Measurements from ENCODE around the gene KSR2. TPM values are rescaled to one million over a fixed set of nuclear protein-coding genes. Genes with fewer than 3 reads are reported as not detected.

The KSR2 gene
- total RNA-seq, 1 experiment from 2014 or later = 1.3 TPM

- peaks cover 2% of the 10 kb centered on the region; the same call in 1 of the 2 replicates for H3K4me1 ChIP-seq (ENCODE audit: insufficient read depth, low read length)
- no peak overlapping the region for H3K4ac ChIP-seq (ENCODE audit: low read depth, low read length)
- no peaks in the 10 kb centered on the region for H3K79me2 ChIP-seq (ENCODE audit: insufficient read depth, low read length)
- H2AK5ac ChIP-seq (ENCODE audit: insufficient read length, low read length) = no peak overlapping the region
- no peak for DNase-seq
- no peak overlapping the region for H2BK12ac ChIP-seq (ENCODE audit: insufficient read length, low read depth, low read length)
- H3K9ac ChIP-seq (ENCODE audit: extremely low read depth, insufficient read length, low read length) = no peak overlapping the region
- no peaks in the 10 kb centered on the region for H4K20me1 ChIP-seq (ENCODE audit: control insufficient read depth, insufficient read depth, insufficient read length)
- Mint-ChIP-seq H3K36me3 (ENCODE audit: insufficient read depth in 1 of 3, low read depth in 3 of 3) (no peaks in the 10 kb centered on the region), H3K9me3 (no peaks in the 10 kb centered on the region), H3K27ac (no peak overlapping the region), H3K4me1 (peaks cover 2 to 4% of the 10 kb centered on the region in 2 experiments; a peak in 1 of 4 replicates), H3K27me3 (ENCODE audit: low read depth) (peaks cover 2% of the 10 kb centered on the region; the same call in 1 of the 2 replicates), H3K4me3 (no peak overlapping the region)
- H4K91ac ChIP-seq (ENCODE audit: insufficient read length, low read depth, low read length) = no peak overlapping the region
- no peak overlapping the region for H3K56ac ChIP-seq (ENCODE audit: insufficient read length, low read depth, low read length)
- no peak overlapping the region for H3K14ac ChIP-seq (ENCODE audit: insufficient read depth, low read length)
- no peak overlapping the region for H2AFZ ChIP-seq (ENCODE audit: low read length)
- TF ChIP-seq CTCF (conservative IDR thresholded peaks at IDR 0.05) = no peak
- H4K8ac ChIP-seq (replicated peaks; ENCODE audit: insufficient read length, low read depth, low read length) = no peak overlapping the region
- no peaks in the 10 kb centered on the region for H3K27me3 ChIP-seq (ENCODE audit: insufficient read depth, low read length)
- no peak overlapping the region for H3K27ac ChIP-seq (ENCODE audit: insufficient read length, low read depth, low read length)
- no peak overlapping the region for H2BK20ac ChIP-seq (ENCODE audit: low read depth, low read length, poor library complexity, severe bottlenecking)
- no peak overlapping the region for H2BK15ac ChIP-seq (ENCODE audit: low read depth, low read length)
- no peak overlapping the region for H3K18ac ChIP-seq (ENCODE audit: insufficient read length, low read depth, low read length)
- H4K5ac ChIP-seq (ENCODE audit: insufficient read length, low read depth, low read length) = no peak overlapping the region
- H2BK5ac ChIP-seq (ENCODE audit: insufficient read length, low read length) = no peak overlapping the region
- no peak overlapping the region for H3K4me2 ChIP-seq (ENCODE audit: insufficient read depth, insufficient read length, low read length)
- H3K23me2 ChIP-seq (ENCODE audit: insufficient read length, low read depth, low read length, poor library complexity, severe bottlenecking) = no peaks in the 10 kb centered on the region
- H3K79me1 ChIP-seq (ENCODE audit: insufficient read depth, low read depth, low read length, poor library complexity, severe bottlenecking) = no peaks in the 10 kb centered on the region
- H3T11ph ChIP-seq (ENCODE audit: low read length) = no peak overlapping the region
- H2BK120ac ChIP-seq (ENCODE audit: low read depth, low read length, poor library complexity, severe bottlenecking) = no peak overlapping the region
- H3K23ac ChIP-seq (ENCODE audit: insufficient read length, low read depth, low read length) = no peak overlapping the region
- H3K9me3 ChIP-seq (ENCODE audit: control insufficient read depth, low read depth, low read length) = no peaks in the 10 kb centered on the region
Measured at GRCh38 chr12:117679776-117680175, 289.0 kb downstream of the KSR2 start.

Data from H9 (cell line).